GM18499 (cell line): ENCODE data around the gene MBNL1.

Experiments
- ATAC-seq: cut with Tn5 transposase; IDR thresholded peaks from one replicate; pipeline ENCODE4 v1.9.1; 2021; ENCODE audit warnings: moderate number of reproducible peaks; ENCODE audit not compliant: insufficient read depth, unreplicated experiment

The MBNL1 gene

DNA sequence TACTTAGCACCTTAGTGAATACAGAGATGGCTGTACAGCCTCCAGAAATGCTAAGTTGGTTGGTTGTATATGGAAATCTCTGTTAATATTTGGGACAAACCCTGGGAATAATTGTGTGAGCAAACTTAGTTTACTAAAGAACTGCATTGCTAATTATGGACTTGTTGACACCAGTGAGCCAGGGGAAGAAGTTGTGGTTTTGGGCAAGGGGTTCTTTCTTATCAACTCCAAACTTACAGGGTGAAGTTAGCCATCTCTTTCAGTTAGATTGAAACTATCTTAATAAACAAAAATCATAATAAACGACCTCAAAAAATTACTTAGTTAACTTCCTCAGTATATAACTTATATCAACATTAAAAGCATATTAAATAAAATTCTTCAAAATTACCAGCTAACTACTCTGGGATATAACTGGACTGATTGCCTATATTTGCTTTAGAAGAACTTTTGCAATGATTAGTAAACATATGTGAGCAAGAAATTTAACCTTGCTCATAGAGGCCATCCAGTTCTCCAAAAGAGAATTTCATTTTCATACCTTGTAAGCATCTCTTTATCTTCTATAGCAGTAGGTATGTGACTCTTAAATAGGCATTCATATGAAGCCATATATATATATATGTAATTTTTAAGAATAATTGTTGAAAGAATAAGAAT, 24.7 kb downstream of the MBNL1 start:
- no peak for ATAC-seq

- ATAC-seq: no peak
Measured at GRCh38 chr3:152295344-152295743, 26.6 kb downstream of the MBNL1 start.

DNA sequence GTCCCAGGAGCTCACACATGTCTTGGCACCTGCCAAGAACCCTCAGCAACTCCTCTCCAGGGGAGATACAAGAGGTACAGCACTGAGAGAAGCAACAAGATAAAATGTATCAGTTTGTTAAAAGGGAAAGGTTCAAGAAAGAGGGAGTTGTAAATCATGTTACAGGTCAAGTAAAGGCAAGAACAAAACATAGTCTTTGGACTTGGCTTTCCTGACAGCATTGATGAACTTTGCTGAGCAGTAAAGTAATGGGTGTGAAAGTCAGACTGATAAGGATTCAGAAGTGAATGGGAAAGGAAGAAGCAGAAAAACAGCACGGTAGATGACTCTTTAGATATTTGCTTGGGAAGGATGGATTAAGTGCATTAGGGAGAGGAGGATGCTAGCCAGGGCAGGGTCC, 27.1 kb downstream of the MBNL1 start:
- no peak for ATAC-seq

- ATAC-seq: no peak
Measured at GRCh38 chr3:152296382-152296781, 27.7 kb downstream of the MBNL1 start.

DNA sequence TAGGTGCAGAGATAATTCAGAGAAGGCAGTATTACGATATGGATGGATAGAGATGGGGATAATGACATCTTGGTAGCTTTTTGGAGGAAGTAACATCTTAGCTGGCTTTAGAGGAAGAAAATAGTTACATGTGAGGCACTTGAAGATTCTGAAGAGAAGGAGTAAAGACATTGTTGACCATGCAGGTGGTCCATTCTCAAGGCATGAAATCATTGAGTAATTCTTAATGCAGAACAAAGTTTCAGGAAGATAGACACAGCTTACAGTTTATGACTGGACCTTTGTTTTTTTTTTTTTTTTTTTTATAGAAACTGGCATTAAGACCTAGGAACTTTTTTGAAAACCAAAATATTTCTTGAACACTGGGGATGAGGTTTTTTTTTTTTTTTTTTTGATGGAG, 28.2 kb downstream of the MBNL1 start:
- no peak for ATAC-seq

- no peak for ATAC-seq
Measured at GRCh38 chr3:152298393-152299248, 29.9 kb downstream of the MBNL1 start.

- ATAC-seq: no peak
Measured at GRCh38 chr3:152299249-152299976, 30.7 kb downstream of the MBNL1 start.

GRCh38 chr3:152300029-152300731, 31.5 kb downstream of the MBNL1 start:
- no peak for ATAC-seq

DNA sequence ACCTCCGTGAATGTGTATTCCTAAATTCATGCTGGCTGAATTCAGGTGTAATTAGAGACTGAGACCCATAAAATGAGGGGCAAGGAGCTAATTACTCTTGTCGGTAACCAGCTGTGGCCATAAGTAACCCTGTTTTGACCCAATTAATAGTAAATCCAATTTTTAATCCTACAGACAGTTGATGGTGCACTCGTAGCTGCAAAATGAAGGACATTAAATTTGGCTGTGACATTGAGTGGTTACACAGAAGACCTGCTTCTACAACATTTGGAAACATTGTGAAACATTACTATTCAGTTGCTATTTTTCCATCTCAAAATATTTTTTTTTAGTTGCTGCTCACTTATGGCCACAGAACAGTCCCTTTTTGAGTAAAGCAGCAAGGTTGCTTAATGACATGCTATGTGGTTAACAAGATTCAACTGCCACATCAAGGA, 33.0 kb downstream of the MBNL1 start:
- ATAC-seq: no peak

DNA sequence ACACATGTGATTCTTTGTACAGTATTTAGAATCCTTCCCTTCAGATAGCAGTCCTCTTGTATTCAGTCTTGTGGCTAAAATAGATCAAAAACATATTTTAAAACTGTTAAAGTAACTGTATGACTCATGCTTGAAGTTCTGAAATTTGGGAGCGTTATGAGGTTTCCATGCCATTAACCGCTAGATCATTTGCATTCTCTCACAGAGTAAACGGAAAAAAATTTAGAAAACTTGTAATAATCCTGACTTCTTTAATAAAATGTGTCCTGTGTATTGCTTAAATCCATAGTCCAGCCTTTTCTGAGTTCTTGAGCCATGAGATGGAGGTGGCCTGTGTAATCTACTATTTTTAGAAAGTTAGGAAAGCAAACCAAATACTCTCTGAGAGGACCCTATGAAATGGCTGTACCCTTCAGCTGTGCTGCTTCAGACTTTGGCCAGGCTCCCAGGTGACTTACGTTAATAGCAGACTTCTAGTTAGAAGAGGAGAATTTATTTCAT, 33.8 kb downstream of the MBNL1 start:
- peak; percentile 69 for ATAC-seq

GRCh38 chr3:152304160-152304559, 35.4 kb downstream of the MBNL1 start:
- no peak for ATAC-seq

DNA sequence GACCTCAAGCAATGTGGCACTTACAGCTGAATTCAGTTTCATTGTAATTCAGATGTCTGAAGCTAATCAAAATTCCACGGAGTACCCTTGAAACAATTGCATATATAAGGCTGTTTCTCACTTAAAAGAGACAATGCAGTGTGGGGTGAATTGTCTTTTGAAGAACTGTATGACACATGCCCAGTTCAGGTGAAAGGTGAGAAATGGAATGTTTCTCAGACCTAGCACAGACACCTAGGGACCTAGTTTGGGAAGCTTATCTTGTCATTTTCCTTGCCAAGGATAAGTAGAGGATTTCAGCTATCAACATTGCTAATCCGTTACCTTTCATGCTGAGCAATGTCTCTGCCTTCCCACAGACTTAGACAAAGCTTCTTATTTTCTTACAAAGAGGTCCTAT, 36.3 kb downstream of the MBNL1 start:
- ATAC-seq: no peak

DNA sequence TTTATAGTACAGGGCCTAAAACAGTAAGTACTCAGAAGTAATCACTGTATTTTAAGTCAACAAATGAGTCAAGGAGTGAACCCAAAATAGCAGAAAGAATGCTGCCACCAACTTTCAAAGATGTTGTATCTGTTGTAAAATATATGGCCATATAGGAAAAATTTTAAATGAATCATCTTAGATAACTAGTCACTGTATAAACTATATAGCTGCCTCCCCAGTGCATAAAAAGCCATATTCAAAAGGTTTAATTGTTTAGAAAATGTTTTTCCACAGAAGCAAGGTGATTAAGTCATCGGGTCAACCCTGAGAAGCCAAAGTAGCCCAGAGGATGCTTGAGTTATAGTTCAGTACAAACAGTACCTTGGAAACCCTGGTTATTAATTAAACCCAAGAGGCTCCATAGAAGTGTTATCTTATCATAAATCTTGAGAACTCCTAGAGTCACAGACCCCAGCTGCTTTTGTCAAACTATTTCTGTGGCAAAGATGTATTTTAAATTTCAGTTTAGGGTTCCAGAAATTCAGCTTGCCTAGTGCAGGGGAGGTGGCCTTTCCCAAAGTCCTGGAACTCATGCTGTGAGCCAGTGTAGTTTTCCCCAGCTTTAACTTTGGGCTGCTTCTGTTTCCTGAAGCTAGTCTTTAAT, 39.2 kb downstream of the MBNL1 start:
- ATAC-seq: no peak

GRCh38 chr3:152308475-152308844, 39.7 kb downstream of the MBNL1 start:
- ATAC-seq: no peak

DNA sequence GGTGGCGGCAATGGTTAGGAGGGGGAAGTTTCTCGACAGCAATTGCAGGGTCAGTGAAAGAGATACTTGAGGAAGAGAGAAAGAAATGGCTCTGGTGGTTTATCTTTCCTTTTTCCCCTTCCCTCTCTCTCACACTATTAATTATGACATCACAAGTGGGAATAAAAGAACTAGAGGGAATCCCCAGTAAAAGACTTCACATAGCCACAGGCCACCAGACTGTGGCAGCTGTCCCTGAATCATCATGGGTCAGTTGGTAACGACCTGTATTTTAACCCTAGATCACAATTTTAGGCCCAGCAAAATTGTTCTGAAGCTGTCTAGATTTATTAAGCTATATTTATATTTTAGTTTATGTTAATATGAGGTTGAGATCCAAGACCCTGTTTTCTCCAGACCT, 40.3 kb downstream of the MBNL1 start:
- no peak for ATAC-seq

- ATAC-seq: no peak
Measured at GRCh38 chr3:152309535-152310307, 41.0 kb downstream of the MBNL1 start.

- no peak for ATAC-seq
Measured at GRCh38 chr3:152313430-152313829, 44.7 kb downstream of the MBNL1 start.

DNA sequence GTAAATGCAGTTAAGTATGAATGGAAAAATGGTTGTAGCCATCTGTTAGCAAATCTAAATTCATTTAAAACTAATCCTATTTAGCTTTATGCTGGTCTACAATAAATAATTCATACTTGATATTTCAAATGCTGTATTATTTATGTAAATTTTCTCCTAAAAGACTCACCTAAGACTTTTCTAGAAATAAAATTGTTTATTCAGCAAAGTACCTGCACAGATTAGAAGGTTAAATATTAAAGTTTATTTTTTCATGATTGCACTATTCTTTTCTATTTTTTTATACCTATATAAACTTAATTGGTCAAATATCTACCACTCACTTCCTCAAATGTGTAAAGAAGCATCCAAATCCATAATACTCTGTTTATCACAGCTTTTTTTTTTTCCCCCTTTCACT, 45.2 kb downstream of the MBNL1 start:
- ATAC-seq: no peak

- ATAC-seq: no peak
Measured at GRCh38 chr3:152314677-152315353, 46.1 kb downstream of the MBNL1 start.
